GM18507 (cell line): ENCODE data around the gene GABRG3.

ENCODE experiments used
- DNase-seq: peaks from one replicate; pipeline ENCODE4 v3.0.0; 2011; ENCODE audit warnings: low read depth; ENCODE audit not compliant: insufficient read length; ENCODE audit errors: extremely low spot score
- FAIRE-seq: peaks from 2 replicates; lab custom pipeline; 2011; peaks lifted over from hg19 to GRCh38; lab: Jason Lieb, UNC

The GABRG3 gene

DNA sequence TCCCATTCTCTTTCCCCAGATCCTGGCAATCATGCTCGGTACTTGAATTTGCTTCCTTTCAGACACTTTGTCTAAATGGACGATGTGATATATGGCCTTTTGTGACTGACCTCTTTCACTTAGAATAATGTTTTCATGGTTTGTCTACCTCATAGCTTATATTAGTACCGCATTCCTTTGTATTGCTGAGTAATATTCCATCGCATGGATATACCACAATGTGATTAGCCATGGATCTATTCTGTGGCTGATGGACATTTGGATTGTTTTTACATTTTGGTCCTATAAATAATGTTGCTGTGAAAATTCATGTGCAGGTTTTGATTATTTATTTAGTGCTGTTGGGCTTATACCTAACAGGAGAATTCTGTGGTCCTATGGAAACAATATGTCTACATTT is 458.6 kb downstream of the GABRG3 start:
- DNase-seq: no peak
- no peak for FAIRE-seq

DNA sequence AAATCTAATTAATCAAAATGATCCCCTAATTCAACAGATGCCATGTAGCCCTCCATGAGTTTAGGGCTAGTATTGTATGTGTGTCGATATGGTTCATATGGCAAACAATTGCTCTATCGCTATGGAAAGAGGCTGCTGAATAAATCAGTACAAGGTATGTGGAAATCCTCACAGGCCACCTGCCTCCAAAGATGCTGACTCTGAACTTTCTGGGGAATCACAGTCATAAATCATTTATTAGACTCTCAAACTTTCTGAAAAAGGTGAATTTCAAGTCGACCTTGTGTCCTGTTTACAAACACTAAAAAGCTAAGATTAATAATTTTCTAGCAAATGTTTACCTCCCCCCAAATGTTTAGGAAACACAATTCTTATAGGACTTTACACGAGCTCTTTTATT is 462.6 kb downstream of the GABRG3 start:
- no peak for FAIRE-seq

DNA sequence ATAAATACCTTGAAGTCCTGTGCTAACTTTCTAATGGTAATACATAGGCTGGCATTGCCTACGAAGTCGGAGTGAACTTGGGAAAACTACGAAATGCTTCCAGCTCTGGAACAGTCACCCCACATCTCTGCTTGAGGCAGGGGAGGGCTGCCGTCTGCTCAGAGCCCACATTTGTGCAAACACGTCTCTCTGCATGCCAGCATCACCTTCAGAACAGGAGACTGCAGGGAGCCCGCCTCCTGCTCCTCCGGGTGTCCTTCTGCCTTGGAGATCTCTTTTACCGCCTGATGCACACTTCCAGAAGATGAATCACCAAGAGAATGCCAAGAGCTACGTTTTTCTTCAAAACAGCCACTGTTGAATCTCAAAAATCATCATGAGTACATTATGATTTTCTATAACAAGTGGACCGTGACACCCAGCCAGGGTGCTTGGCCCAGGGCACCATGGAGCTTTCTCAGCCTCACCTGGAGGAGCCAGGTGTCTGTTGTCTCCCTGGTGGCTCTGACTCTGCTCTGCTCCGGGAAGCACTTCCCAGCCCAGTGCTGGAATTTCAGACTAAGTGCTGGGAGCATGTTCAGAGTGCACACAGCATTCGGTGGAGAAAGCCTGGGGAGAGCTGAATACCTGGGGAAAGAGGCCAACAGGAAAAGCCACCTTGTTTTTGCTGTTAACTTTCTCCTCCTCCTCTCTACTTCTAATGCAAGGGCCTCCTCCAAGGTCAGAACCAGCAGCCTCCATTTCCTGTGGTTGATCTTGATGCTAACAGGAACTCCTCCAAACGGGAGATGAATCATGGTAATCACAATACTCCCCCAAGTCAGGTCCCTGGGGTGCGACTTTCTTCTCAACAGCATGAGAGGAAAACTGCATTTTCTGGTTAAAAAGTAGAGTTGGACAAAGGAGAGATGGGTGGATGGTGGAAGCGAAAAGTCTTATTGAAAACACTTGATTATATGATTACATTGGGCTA is 467.7 kb downstream of the GABRG3 start:
- no peak for DNase-seq
- FAIRE-seq: no peak

More for the DNA sequence above, 462.6 kb downstream of the GABRG3 start:
- no peak for DNase-seq

DNA sequence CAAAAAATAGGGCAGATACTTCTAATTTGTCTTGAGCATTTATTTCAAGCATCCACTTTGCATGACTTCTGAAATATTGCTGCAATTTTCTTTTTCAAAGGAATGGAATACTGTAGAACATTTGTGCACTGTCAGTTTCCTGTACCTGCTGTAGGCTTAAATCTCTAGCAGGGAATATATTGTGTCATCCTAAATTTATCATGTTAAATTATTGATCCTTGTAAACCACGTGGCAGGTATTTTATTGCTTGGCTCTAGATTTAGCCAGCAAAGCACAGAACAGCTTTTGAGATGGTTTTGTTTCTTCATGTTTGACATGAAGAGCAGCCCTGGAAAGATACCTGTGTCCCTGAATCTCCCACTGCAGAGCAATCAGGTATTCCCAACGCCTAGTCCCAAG is 470.1 kb downstream of the GABRG3 start:
- DNase-seq (no peak), FAIRE-seq (no peak)

DNA sequence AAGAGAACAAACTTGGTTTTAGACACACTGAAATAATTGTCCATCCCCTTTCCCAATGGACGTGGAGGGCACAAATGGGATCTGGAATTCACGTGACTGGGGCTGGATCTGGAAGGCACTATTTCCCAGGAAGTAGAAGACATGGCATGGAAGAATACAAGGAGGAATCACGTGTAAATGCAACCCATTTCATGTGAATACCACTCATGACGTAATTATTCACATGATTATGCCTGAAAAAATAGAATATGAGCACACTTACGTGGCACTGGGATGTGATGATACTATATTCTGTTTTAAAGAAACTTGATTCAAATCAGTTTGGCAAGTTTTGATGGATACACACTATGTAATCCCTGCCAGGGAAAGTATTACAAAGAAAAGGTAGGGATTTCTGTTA is 477.3 kb downstream of the GABRG3 start:
- DNase-seq (no peak), FAIRE-seq (no peak)

DNA sequence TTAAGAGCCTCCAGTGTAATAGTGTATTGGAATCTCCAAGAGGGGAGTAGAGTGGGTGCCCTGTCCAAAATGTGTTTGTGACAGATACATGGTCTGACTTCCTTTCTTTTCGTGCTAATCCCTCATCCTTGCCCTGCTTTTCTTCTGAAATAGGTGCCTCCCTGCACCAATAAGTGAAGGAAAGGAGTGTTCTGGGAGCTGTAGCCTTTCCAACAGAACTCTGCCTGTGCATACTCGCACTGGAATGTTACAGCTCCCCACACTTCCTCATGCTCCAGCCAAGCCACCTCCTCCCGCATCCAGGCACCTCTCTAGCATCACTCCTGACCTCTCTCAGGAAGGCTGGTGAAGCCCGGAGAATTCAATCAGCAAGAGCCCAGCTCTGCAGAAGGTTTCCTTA is 478.0 kb downstream of the GABRG3 start:
- no peak for FAIRE-seq
- no peak for DNase-seq

DNA sequence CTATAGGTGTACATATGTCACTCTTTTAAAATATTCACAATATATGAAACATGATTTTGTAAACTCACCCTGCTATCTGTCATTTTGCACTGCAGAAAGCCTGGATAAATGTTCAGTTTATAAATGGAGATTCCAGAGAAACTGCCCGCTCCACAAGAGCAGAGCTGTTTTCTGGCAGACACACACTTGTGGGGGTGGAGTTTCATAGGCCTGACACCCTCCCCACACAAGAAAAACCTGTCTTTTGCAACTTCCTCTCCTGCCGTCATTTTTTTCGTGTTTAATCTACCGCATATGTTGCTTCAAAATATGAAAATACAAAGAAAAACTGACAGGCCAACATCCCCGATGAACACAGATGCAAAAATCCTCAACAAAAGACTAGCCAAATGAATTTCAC is 479.0 kb downstream of the GABRG3 start:
- FAIRE-seq (no peak), DNase-seq (no peak)

DNA sequence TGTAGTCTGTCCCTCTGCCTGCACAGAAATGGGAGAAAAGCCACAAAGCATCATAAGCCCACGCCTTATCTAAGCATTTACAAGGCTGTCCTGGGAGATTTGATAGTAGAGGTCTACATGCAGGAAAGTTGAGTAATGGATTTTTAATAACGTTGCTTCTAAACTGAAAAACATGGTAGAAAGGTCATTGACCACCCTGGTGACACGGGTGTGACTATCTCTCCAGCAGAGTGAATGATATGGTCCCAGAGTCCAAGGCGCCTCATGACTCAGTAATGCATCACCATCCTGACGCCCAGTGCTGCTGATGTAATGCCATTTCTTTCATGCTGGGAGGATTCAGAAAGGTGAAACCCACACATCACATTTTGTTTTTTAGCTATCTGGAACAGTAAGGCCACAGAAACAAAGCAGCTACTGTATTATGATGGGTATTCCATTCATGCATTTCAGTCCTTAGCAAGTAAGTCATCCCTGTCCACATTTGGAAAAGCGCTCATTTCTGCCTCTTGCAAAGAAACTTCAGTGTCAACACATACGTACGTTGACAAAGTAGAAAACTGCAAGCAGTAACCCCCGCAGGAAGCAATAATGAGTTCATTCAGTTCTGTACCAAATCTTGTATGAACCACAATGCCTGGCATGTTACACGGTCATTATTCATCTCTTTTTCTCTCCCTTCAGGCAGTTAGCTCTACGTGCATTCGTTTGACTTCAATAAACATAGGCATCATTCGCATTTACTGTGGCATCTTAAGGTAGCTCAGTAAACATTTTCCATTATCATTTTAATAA is 483.5 kb downstream of the GABRG3 start:
- DNase-seq (no peak), FAIRE-seq (no peak)

DNA sequence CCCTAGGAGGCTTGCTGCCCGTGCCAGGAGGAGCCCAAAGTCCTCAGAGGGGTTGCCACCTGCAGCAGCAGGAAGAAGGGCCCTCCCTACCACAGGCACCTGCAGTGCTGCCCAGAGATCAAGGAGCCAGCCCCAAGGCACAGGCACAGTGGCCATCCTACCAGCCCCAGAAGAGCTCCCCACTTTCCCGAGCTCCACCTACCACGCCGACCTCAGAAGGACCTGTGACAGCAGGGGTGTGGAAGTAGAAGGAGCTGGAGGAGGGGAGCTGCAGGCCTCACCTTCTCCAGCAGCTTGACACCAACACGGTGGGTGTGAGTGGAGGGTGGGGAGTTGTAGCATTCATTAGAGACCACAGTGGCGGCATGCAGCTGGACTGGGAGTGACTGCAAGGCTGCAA is 485.8 kb downstream of the GABRG3 start:
- FAIRE-seq: no peak
- DNase-seq: no peak

DNA sequence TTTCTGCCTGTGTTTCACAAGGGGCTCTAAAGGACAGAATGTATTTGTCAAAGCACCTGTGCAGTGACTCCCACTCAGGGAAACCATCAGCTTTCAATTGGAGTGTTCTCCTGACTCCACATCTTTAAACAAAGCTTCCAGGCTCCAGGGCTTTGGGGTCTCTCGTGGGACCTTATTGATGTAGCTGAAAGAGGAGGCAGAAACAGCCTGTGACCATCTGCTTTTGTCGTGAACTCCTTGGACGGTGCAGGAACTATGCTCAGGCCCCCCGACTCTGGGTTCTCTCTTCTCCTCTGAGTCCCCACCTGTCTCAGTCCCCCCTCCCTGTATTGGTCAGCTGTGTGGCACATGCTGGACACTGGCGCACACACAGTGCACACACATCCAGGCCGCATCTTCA is 486.8 kb downstream of the GABRG3 start:
- FAIRE-seq: no peak
- no peak for DNase-seq

DNA sequence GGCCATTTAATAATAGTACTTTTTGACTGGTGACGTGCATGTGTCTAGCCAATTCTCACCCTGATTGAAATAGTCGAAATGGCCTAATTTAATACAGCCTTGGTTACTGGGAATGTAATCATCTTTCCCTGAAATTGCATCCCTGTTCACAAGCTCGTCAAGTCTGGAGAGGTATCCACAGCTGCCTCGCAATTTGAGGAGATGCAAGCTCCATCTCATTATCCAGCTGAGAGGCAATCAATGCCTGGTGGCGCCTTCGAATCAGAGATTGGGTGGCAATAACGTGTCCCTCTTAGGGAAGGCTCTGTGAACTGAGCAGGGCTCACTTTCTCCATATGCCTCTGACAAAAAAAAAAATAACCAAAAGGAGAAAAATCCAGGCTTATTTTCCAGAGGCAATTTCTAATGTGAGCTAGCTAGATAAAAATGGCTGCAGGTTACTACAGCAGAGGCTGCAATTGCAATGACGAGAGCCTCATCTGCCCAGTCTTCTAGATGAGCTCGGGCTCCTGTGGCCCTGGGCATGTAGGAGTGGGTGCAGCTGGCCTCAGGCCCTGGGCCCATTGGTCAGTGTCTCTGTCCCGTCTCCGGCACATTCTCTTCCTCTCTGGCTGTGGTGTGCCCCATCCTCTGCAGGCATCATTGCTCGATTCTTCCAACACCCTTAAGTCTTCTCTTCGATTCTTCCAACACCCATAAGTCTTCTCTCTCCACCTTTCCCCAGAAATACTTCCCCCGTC is 487.5 kb downstream of the GABRG3 start:
- DNase-seq (no peak), FAIRE-seq (no peak)

DNA sequence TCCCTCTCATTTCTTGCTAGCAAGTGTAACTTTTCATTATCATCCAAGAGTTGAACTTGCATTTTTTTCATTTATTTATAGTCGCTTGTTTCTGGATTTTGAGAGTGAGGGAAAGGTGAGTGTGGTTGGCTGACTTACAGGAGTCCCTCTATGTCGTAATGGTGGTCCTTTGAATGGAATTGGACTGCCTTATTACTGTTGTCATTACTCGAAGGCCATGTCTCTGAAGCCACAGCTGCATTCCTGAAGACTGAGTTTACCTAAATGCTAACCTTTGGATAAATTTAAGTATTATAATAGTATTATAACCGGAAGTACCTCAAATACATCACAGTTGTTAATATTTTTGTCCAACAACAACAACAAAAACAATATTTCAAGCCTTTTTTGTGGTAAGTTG is 488.9 kb downstream of the GABRG3 start:
- DNase-seq (no peak), FAIRE-seq (no peak)

DNA sequence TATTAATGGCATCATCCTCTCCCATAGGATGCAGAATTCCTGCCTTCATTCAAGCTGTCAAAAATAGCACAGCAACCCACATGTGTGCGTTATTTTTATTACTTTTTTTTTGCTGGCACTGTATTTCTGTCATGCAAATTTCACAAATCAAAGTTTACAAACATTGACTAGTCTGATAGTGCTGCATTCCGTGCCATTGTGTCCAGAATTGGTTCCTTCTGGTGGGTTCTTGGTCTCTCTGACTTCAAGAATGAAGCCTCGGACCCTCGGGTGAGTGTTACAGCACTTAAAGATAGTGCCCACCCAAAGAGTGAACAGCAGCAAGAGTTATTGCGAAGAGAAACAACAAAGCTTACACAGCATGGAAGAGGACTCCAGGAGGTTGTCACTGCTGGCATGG is 490.2 kb downstream of the GABRG3 start:
- no peak for FAIRE-seq

DNA sequence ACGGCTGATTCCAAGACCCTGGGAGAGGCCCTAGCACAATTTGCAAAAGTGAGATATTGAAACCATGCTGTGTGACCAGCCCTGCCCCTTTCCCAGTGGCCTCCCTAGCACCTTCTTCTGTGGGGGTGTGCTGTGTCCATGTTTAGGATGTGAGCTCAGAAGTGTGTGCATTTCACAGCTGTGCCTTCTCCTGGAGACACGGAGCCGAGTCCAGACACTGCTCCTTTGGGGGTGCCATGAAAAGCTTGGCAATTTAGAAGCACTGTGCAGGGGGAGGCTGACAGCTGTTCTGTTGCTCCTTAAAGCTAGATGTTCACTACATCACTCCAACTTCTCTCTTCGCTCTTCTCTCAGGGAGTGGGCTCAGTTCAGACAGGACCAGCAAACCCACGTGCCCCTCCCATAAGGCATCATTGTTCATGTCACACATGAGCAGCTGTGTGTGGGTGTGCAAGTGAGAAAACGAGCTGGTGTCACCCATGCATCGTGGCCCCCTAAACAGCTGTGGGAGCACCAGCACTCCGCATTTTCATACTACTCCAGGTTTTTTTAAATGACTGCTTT is 492.6 kb downstream of the GABRG3 start:
- no peak for FAIRE-seq
- no peak for DNase-seq

More for the DNA sequence above, 490.2 kb downstream of the GABRG3 start:
- no peak for DNase-seq

DNA sequence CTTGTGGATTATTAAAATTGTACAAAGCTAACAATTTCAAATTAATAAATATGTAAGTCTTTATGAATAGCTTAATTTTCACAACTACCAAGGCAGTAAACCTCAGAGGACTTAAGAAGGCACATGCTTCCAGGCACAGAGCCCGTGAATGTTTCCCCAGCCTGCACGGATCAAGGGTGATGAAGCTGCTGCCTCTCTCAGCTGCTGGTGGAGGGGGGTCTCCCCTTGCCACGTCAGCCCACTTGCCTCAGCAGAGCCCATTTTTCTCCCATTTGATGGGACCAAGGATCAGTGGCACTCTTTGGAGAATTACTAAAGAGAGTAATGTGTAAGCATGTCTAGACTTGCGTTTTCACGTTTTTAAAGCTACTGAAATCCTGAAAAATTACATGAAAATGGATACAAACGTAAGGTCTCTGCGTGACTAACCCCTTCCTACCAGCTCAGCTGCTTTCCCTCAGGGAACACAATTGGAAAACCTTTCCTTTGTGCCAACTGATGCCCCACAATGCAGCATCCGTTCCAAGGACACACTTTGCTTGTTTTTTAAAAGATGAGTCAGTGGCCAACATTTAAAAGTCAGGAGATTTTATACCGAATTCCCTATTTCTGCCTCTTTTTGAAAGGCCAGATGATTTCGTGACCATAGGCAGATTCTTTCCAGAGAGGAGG is 494.1 kb downstream of the GABRG3 start:
- DNase-seq (no peak), FAIRE-seq (no peak)

DNA sequence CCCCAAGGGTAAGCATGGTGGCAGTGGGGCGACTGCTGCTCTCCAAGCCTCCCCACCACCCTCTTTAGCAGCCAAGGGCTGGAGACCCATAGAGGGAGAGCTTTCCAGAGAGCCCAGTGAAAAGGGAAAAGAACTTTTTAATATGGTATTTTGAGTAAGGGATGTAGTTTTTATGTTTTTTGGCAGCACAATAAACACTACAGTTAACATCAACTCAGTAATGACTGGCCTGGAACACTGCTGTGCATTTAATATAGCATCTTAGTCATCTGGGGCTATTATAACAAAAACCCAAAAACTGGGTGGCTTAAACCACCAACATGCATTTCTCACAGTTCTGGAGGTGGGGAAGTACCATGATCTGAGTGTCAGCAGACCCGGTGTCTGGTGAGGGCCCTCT is 495.8 kb downstream of the GABRG3 start:
- FAIRE-seq (no peak), DNase-seq (no peak)

DNA sequence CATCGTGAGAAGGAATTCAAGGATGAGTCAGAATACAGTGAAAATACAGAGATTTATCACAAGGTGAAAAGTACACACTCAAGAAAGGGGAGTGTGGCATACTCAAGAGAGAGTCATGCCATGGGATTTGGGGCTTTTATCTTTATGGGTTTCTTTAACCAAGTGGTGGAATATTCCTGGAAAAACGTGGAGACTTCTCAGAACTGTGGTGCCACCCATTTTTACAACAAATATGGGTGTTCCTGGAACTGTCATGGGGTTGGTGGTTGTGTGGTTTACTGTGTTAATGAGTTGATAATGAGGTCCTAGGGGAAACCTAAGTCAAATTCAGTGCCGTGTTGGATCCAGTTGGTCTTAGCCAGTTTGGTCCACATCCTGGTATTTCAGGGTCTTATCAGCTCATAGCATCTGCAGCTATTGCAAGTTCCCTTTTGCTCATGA is 497.2 kb downstream of the GABRG3 start:
- FAIRE-seq: no peak
- no peak for DNase-seq

DNA sequence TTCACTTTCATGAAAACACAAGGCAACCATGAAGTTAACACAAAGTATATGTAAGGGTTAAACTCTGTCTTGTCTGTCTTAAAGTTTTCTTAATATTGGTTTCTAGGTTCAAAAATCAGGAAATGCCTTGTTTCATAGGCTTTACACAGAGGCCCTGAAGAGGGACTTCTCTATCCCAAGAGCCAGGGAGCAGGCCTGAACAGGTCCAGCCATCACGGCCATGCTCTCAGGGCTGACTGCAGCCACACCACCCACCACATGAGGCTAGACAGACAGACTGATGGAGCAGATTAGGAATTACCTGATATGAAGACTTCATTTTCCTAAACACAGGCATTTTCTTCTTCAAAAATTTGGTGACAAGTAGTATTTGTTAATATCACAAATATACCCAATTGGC is 502.9 kb downstream of the GABRG3 start:
- FAIRE-seq (no peak), DNase-seq (no peak)

DNA sequence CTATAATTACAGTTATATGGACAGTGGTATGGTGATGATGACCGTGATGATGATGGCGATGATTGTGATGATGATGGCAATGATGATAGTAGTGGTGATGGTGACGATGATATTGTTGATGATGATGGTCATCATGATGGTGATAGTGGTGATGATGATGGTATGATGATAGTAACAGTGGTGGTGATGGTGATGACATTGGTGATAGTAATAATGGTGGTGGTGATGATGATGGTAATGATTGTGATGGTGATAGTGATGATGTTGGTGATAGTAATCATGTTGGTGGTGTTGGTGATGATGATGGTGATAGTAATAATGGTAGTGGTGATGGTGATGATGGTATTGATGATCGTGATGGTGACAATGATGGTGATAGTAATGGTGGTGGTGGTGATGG is 504.4 kb downstream of the GABRG3 start:
- no peak for FAIRE-seq
- DNase-seq: no peak
